Ovary (tissue), 9 donors: ENCODE measurements around the gene TMX4. TPM values are rescaled to one million over a fixed set of nuclear protein-coding genes. Genes with fewer than 3 reads are reported as not detected.

Experiments used
- DNase-seq, 5 donors: peaks; one replicate each; pipeline ENCODE4 v3.0.0-alpha.2; 2019 to 2020
- H3K27ac ChIP-seq, 2 donors: fragments of 200-600 bp; one replicate each; pipeline versions ENCODE4 v1.5.1 to v1.8.0; 2019 to 2022
- H3K27me3 ChIP-seq: fragments of 200-600 bp; one replicate; pipeline ENCODE4 v1.8.0; 2022
- H3K36me3 ChIP-seq: fragments of 200-600 bp; sonication (generic); one replicate; pipeline ENCODE4 v1.5.1; 2019
- H3K4me1 ChIP-seq: one replicate; pipeline ENCODE4 v1.8.1; 2013; ENCODE audit warnings: mild to moderate bottlenecking, moderate library complexity; ENCODE audit not compliant: insufficient read depth
- H3K4me3 ChIP-seq: fragments of 200-600 bp; sonication (generic); one replicate; pipeline ENCODE4 v1.5.1; 2017
- H3K9me3 ChIP-seq, 2 donors: fragments of 200-600 bp in 1 of 2; sonication (generic) in 1 of 2; one replicate each; pipeline versions ENCODE4 v1.5.1 to v1.8.1; 2013 to 2019; ENCODE audit warnings: mild to moderate bottlenecking in 1 of 2, moderate library complexity in 1 of 2
- CTCF ChIP-seq, 3 donors: fragments of 450-650 bp in 2 of 3; fragments of 200-600 bp in 1 of 3; IDR thresholded peaks; one replicate each; pipeline versions ENCODE4 v1.5.1 to v1.8.0; 2016 to 2022; ENCODE audit warnings: antibody characterized with exemption in 3 of 3, mild to moderate bottlenecking in 1 of 3
- EP300 ChIP-seq: sonication (generic); formaldehyde crosslinking; IDR thresholded peaks from one replicate; pipeline ENCODE4 v1.6.1; 2017; ENCODE audit warnings: antibody characterized with exemption
- POLR2A ChIP-seq: fragments of 450-650 bp; IDR thresholded peaks from one replicate; pipeline ENCODE4 v1.6.1; 2017; ENCODE audit warnings: antibody characterized with exemption, mild to moderate bottlenecking, moderate library complexity
- WGBS, 3 donors: extraction: QIAGEN DNeasy Blood & Tissue Kit in 1 of 3; methylation state at CpG; one replicate each; pipeline versions ENCODE4 v1.1.5 to v1.1.7; 2013 to 2017; 5-methylcytosine and 5-hydroxymethylcytosine counted together
- intact Hi-C, 4 donors: fragments of 100-400 bp; cut with DNase I; formaldehyde crosslinking; loops; one replicate each; pipeline versions ENCODE4 v1.11.0 to v1.15.1; 2022 to 2023
- polyA plus RNA-seq, 2 donors: library from polyadenylated mRNA; stranded (reverse); fragments of 200-250 nt in 1 of 2; fragments of 350-450 nt in 1 of 2; fragmentation: Illumina TruSeq in 1 of 2; extraction: RNeasy Lipid Tissue Mini Kit (QIAGEN cat#74804) in 1 of 2; gene quantifications; one replicate each; pipeline ENCODE4 v1.2.3, GENCODE V29; 2013 to 2014
- total RNA-seq, 7 donors: library from RNA; depleted of rRNA in 2 of 7; stranded (reverse); fragments of >200 nt in 2 of 7; fragmentation: NEBNext Ultra II Directional in 3 of 7; extraction: Animal tissue kit (Norgen Biotek cat#: 25700) in 3 of 7; gene quantifications; one replicate each; pipeline versions ENCODE4 v1.1.0 to v1.2.4, GENCODE V29; 2016 to 2023
- donor health status: DM: no; HTN: no; CAD: no; lungs with moderate emphysema.
- donor health status: DM: no; HTN: no; CAD: no.
- donor health status: Bipolar disorder and iron deficiency.
- donor health status: DM: yes; HTN: yes; CAD: no.
- donor health status: DM: no; HTN: no; CAD: no.
- donor health status: DM: yes; HTN: yes; CAD: no.

TMX4 gene
- total and polyA plus RNA-seq, 9 donors: 26.6 to 103 (median 66.9) TPM

GRCh38 chr20:7935027-7935551 is 84.5 kb downstream of the TMX4 start:
- Histone ChIP-seq H3K27me3 (no peaks in the 10 kb centered on the region), H3K4me3 (no peak overlapping the region), H3K4me1 (no peaks in the 10 kb centered on the region), H3K27ac (no peak overlapping the region), H3K9me3 (no peaks in the 10 kb centered on the region), H3K36me3 (no peaks in the 10 kb centered on the region)
- no peak for TF ChIP-seq CTCF (IDR thresholded peaks at IDR 0.05)
- no peak for TF ChIP-seq POLR2A
- TF ChIP-seq EP300: no peak
- 80 to 89% (median 81%) methylated on average over 4 of the region's 4 CpGs for WGBS, 3 donors
- intact Hi-C loops: no loop called here
- DNase-seq: no peak

GRCh38 chr20:7933346-7933745 is 86.2 kb downstream of the TMX4 start:
- WGBS, 3 donors: 79 to 87% (median 84%) methylated on average over 1 of the region's 1 CpG
- Histone ChIP-seq H3K27ac (no peak overlapping the region), H3K36me3 (no peaks in the 10 kb centered on the region), H3K27me3 (no peaks in the 10 kb centered on the region), H3K9me3 (no peaks in the 10 kb centered on the region), H3K4me3 (no peak overlapping the region), H3K4me1 (no peaks in the 10 kb centered on the region)
- DNase-seq: no peak
- TF ChIP-seq POLR2A (no peak), EP300 (no peak), CTCF (IDR thresholded peaks at IDR 0.05) (no peak)
- intact Hi-C loops: no loop called here

- Histone ChIP-seq H3K36me3 (no peaks in the 10 kb centered on the region), H3K27ac (no peak overlapping the region), H3K27me3 (no peaks in the 10 kb centered on the region), H3K4me1 (no peaks in the 10 kb centered on the region), H3K4me3 (no peak overlapping the region), H3K9me3 (no peaks in the 10 kb centered on the region)
- TF ChIP-seq POLR2A (no peak), EP300 (no peak), CTCF (IDR thresholded peaks at IDR 0.05) (no peak)
- intact Hi-C loops: no loop called here
- DNase-seq: no peak
These were observed 89.2 kb downstream of the TMX4 start for GRCh38 chr20:7930343-7930742.

Other genes starting within 250 kb of the TMX4 start
- not detected for gene HAO1, start 79.3 kb downstream of the TMX4 start, total RNA-seq
- gene HAO1, start 79.3 kb downstream of the TMX4 start, polyA plus RNA-seq: not detected
- 10 to 100 TPM in 4 of 7 donors, 1 to 10 TPM in 3; 3.6 to 29.5 (median 10.0) TPM for gene PLCB1, start 112.5 kb upstream of the TMX4 start, total RNA-seq
- gene PLCB1, start 112.5 kb upstream of the TMX4 start, polyA plus RNA-seq: 1 to 10 TPM; 2.9 to 8.3 TPM